ENCODE measurements around the gene GAGE10.

GRCh38 chrX:49282647-49283011 lies 20.8 kb upstream of the GAGE10 start:
- TF ChIP-seq CTCF (IDR thresholded peaks at IDR 0.05) (no peak), POLR2A (IDR thresholded peaks at IDR 0.05) (no peak)

Data from suprapubic skin (tissue), 3 donors.